Measurements from ENCODE around the gene GDF10.

GRCh38 chr10:47258921-47259320 is 41.1 kb upstream of the GDF10 start:
- no peak for TF ChIP-seq ZNF891 (CRISPR knock-in tag; IDR thresholded peaks at IDR 0.05)
- no peak for TF ChIP-seq CTCF (CRISPR knock-in tag; IDR thresholded peaks at IDR 0.05)
- no peak for TF ChIP-seq ZNF263 (CRISPR knock-in tag; IDR thresholded peaks at IDR 0.05)
- no peak for TF ChIP-seq RBFOX2 (IDR thresholded peaks at IDR 0.05; ENCODE audit: low read depth, low read length)
- no peak for TF ChIP-seq ZNF784 (CRISPR knock-in tag; IDR thresholded peaks at IDR 0.05; ENCODE audit: borderline replicate concordance)
- no peak for TF ChIP-seq JUN (CRISPR knock-in tag; IDR thresholded peaks at IDR 0.05)
- TF ChIP-seq ATF2 (CRISPR knock-in tag; IDR thresholded peaks at IDR 0.05): no peak

Data from HepG2 (cell line).